GM18870 (cell line): Measurements from ENCODE around the gene NOTCH2.
"Not testable (repeated sequence)": the region's sequence is repeated elsewhere in the genome, so short reads cannot be mapped to it uniquely, and the experiment has no call there.

Experiments
- ATAC-seq: cut with Tn5 transposase; IDR thresholded peaks from one replicate; pipeline ENCODE4 v1.9.1; 2021; ENCODE audit warnings: moderate library complexity; ENCODE audit not compliant: unreplicated experiment

NOTCH2 gene

DNA sequence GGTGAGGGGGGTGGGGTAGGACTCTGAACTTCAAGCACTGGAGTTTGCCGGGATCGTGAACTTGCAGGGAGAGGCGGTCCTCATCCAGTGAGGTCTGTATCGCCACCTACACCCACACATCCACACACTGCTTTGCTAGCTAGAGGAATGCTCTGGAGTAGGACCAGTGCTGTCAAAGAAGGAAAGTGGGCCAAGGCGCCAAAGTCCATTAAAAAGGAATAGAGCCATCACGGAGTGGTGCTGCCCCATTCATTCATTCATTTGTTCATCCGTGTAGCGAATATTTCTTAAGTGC, 405 bp upstream of the NOTCH2 start:
- not testable (repeated sequence) for ATAC-seq

DNA sequence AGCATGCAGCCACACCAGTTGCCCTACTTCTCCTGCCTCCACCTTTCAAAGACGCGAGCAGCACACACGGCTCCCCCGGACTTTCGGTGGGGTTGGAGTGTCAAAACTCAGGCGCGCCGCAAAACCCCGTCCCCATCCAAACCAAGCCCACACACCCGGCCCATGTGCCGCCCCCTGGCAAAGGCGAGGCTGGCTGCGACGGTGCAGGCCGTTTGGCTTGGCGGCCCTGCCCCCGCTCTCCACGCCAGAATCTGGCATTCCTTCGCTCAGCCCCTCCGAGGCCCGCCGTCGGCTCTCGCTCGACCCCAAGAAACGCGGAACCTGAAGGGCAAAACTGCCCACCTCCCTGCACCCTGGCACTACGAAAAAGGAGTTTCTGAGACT, 787 bp downstream of the NOTCH2 start:
- not testable (repeated sequence) for ATAC-seq

DNA sequence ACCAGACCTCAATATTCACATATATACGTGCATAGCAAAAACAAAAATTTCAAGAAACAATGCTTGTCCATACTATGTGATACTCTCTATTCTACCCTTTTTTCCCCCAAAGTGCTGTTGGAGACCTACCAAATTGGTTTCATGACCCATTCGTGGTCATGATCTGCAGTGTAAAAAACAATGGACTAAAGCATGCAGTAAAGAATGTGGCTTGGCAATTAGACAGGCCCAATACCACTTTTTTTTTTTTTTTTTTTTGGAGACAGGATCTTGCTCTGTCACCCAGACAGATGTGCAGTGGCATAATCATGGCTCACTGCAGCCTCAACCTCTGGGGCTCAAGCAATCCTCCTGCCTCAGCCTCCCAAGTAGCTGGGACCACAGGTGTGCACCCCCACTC, 21.3 kb downstream of the NOTCH2 start:
- not testable (repeated sequence) for ATAC-seq

DNA sequence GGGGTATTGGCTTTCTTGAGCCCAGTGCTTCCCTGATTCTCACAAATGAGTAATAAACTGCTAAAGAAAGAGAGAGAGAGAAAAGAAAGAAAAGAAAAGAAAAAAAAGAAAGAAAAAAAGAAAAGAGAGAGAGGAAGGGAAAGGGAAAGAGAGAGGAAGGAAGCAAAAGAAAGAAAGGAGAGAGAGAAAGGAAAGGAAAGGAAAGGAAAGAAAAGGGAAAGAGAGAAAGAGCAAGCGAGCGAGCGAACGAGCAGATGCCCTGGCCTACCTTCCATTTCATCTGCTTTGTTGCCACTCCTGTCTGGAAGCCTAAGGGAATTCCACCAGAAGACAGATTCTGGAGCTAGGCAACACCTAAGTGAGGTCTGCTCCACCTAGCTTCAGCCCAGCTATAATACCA, 27.7 kb downstream of the NOTCH2 start:
- not testable (repeated sequence) for ATAC-seq

DNA sequence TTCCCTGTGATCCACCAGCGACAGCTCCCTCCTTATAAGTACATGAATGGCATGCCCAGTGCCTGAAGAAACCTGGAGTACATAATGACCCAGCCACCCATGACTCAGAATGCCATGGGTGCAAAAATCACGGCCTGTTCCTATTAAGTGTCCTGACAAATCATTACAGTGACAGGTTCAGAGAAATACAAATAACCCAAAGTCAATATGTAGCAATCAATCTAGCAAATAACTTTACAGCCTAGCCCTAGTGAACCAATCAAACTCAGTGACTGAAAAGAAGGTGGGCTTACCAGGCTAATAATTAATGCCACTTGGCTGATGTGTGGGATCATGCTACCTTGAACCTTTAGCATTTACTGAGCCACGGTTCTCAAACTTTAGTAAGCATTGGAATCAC, 37.2 kb downstream of the NOTCH2 start:
- not testable (repeated sequence) for ATAC-seq

DNA sequence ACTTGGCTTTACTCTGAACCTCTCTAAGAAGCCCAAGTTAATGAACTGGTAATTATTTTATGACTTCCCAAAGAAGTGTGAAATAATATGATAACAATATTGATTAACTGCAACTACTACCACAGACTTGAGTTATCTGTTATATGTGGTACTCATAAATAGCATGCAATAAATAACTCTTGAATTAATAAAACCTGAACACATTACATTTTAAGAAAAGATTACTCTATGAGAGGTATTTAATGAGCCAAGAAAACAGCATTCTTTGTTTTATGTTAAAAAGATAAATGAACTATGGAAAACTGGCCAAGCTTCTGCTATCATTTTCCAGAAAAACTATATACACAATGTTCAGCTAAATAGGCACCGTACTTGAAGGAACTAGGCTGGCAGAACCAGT, 45.7 kb downstream of the NOTCH2 start:
- not testable (repeated sequence) for ATAC-seq

DNA sequence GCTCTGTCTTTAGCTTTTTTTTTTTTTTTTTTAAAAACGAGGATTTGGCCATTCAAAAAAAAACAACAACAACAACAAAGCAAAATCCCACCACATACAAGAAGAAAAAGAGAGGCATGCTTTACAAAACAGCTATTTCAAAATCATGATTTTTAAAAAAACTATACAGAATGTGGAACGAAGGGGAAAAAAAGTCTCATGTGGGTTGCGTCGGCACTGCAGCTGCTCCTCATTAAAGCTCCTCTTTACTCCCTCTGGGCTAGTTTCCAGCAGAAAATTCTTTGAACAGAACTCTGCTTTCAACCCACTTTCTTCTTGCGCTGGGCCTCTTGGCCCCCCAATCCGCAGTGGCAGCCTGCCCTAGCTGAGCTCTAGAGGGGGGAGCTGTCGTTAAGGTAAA, 54.5 kb downstream of the NOTCH2 start:
- ATAC-seq: not testable (repeated sequence)

DNA sequence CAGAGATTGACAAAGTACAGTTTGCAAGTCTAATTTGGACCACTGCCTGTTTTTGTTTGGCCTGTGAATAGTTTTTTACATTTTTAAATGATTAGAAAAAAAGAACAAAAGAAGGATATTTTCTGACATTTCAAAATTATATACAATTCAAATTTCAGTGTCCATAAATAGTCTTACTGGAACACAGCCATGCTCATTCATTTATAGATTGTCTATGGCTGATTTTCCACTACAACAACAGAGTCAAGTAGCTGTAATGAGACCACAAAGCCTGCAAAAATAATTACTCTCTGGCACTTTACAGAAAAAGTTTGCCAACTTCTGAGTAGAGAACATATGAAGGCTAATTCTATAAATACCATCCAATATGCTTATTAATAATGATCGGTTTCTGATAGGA, 61.1 kb downstream of the NOTCH2 start:
- ATAC-seq: not testable (repeated sequence)

DNA sequence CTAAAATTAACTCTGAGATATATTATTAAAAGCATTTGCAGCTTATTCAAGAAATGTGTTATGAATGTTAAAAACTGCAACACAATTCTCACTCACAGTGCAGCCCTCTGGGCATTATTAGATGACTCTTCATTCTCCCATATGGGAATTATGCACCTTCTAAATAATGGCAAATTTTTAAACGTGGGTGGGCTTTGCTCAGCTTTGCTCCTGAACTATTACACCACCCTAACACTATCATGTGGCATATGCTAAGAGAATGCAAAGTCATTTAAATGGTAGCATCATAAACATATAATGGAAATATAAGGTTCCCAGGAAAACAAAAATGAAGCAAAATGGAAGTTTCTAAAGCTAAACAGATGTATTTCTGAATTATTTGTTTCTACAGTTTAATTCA, 61.6 kb downstream of the NOTCH2 start:
- not testable (repeated sequence) for ATAC-seq

DNA sequence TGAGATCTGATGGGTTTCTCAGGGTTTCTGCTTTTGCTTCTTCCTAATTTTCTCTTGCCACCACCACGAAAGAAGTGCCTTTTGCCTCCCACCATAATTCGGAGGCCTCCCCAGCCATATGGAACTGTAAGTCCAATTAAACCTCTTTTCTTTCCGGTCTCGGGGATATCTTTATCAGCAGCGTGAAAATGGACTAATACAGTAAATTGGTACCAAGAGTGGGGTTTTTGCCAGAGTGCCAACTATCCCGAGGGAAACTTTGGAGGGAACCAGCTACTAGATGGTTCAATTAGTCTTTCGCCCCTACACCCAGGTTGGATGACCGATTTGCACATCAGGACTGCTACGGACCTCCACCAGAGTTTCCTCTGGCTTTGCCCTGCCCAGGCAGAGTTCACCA, 68.4 kb downstream of the NOTCH2 start:
- not testable (repeated sequence) for ATAC-seq

DNA sequence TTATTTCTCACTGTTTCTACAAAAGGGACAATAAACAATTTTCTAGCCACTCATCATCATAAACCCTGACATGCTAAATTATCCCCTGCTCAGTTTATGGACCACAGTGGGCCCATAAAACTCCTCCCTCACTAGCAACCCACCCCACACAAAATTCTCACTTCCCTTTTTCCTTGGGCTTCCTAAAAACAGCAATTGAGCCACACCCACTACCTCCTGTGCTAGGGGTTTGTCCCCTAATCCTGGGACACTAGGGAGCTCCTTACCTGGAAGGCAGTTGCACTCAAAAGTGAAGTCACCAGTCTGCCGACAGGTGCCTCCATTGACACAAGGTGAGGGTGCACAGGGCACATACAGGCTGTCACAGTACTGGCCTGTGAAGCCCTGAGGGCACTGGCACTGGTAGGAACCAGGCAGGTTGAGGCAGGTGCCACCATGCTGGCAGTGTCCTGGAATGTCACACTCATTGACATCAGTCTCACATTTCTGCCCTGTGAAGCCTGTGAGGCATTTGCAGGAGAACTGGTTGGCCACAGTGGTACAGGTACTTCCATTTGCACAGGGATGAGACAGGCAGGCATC, 72.6 kb downstream of the NOTCH2 start:
- not testable (repeated sequence) for ATAC-seq

DNA sequence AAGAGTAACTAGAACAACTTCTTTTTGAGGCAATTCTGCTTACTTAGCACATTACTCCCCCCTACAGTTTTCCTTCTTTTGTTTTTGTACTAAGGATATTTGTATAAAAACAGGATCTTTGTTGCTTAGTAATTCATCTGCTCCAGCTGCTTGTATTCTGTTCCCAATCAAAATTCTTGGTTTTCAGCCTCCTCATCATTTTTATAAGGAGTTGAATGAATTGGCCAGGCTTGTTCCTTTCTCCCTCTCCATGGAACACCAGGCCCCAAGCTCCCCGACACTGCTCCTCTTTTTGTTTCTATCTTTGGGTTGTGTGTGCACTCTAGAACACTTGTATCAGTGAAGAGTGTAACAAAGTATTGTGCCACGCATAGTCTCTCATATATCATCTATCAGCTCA, 73.5 kb downstream of the NOTCH2 start:
- ATAC-seq: not testable (repeated sequence)

DNA sequence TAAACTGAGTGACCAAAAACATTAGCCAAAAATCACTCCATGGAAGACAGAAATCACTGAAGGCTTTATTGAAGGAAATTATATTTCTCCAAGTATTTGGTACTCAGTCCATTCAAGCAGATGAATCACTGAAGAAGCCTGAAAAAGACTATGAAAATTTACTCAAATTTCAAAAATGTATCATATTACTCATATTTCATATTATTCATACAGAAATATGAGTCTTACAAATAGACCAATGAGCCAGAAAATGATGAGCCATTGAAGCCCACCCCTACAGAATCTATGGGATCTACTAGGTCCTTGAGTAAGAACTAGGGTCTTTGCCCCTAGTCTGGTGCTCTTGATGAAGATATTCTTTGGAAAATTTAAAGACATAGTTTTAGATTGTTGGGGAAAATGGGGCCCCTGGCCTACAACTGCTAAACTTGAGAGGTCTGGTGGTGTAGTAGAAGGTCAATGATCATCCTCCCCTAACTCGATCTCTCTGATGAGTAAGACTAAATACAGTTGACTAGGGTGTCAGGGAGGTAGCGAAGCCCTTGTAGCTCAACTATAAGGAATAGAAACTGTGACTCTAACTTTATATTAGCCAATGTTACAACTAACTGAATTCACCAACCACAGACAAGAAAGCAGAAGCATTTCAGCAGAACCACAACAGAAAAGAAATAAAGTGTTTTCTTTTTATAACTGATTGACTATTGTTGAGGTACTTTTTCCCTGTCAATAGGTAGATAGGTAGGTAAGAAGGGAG, 81.0 kb downstream of the NOTCH2 start:
- no peak for ATAC-seq

DNA sequence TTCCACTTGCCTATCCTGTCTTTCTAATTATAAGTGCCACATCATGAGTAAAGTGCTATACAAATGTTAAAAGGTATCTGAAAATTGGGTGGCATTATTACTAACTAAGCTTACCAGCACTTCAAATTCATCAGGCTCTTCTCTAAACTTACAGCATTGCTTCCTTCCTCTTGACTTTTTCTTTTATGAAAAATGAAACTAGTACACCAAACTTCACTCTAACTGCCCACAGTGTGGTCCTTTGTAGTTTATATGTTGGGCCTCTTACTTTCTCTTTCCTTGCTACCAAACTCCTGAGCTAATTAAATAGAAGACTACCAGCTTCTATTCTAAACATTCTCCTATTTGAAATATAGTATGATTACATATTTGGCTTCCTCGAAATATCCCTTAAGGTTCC, 81.8 kb downstream of the NOTCH2 start:
- no peak for ATAC-seq

DNA sequence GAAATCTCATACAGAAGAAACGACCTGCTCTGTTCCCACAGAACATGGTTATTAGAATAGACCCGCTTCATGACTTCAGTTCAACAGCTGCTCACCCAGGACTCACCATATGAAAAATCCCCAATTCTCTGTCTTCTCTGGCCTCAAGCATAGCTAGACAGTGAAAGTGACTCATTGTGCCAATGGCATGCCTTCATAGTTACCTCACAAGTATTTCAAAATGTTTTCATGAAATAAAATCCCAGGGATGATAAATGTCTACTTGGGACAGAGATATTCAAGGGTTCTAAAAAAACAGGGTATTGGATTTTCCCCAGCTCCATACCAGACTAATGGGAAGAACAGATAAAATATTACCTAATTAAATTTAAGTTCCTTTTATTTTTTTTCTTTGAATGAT, 82.3 kb downstream of the NOTCH2 start:
- ATAC-seq: no peak

DNA sequence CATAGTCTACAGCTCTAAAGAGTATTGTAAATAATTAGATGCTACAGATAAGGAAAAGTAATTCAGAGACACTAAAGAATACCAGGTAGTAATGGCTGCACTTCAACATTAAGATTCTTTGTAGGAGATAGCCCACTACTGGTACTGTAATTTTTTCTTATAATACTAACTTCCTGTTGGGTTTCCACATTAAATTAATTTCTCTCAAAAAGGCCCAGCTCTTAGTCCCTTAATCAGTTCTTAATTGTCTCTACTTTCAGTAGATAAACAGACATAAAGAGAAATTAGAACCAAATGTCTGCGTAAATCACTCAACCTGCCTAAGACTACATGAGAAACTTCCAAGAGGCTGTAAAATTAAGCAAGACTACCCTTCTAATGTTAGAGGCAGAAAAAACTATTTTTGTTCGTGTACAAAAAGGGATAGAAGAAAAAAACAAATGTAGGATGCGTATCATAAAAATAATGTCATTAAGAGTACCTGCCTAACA, 83.4 kb downstream of the NOTCH2 start:
- ATAC-seq: no peak

DNA sequence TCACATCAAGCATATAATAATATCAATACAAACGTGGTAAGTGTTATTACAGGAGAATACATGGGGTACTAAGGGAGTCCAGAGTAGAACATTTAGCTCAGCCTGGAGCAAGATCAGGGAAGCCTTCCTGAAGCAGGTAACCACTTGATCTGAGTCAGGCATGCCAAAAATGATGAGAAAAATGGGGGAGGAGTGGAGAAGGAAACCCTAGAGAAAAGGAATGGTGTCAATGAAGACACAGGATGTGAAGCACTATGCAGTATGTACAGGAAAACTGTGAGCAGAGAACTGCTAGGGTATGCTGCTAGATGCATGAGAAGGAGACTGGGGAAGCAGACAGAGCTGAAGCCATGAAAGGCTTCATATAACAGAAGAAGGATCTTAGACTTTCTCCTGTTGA, 84.7 kb downstream of the NOTCH2 start:
- ATAC-seq: no peak

DNA sequence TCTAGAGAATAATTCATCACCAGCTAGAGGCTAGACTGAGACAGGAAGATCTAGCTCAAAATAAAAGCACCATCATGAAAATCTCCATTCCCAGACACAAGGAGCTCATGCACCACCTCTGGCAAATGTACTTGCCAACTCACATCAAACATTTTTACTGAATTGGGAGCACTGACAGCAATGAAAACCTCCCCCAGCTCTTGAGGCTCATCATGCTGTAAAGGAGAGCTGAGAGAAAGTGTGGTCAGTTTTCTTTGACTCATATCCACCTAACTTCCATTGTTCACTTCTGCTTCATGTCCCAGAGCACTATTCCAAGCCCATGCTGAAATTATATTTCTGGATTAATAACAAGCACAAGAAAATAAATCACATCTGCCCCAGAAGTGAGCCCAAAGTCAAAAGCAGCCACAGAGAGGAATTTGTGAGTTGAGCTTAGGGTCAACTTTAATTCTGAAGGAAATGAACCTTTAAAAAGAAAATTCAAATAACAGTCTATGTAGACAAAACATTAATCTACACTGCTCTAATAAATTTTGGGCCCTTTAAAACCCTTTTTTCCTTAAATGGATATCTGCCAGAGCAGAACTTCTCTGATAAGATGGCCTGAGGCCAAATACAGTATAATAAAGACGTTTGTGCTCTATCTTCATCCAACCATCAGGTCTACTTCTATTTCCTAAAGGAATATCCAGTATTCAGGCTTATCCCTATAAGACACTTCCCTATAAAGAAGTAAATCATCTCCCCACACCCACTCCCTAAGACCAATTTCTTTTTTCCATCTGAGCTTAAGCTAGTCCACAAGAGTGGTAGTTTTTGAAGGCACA, 87.3 kb downstream of the NOTCH2 start:
- no peak for ATAC-seq

DNA sequence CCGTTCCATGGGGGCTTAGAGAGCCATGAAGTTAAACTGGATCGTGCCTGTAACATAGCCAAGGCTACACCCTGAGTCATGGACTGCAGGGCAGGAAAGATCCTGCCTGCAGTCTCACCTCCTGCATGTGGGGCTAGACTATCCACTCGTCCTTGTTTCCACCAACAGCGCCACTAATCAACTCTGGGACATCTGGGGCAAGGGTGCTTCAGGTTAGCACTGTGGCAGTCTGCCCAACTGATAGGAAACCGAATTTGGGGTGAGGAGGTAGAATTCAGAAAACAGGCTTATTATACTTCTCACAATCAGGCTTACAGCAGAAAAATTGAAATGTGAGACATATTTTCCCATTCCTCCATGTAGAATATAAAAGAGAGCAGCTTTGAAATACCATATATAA, 88.0 kb downstream of the NOTCH2 start:
- no peak for ATAC-seq

DNA sequence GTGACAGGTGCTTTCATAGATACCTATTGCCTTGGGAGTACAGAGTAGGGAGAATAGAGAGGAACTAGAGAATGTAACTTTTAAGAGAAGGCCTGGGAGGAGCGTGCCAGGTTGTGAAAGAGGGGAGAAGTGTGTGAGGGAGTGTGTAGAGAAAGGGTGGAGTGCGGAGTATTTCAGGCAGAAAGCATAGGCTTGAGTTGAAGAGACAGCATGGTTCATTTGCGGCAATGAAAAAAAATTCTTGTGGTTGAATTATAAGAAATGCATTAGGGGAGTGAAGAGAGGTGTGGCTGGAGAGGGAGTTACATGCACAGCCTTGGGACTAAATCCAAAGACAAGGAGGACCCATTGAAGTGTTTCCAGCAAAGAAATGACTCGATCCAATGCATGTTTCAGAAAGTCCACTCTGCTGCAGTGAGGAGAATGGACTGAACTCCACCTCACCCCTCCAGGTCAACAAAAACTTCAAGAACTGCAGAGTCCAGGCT, 91.4 kb downstream of the NOTCH2 start:
- no peak for ATAC-seq

DNA sequence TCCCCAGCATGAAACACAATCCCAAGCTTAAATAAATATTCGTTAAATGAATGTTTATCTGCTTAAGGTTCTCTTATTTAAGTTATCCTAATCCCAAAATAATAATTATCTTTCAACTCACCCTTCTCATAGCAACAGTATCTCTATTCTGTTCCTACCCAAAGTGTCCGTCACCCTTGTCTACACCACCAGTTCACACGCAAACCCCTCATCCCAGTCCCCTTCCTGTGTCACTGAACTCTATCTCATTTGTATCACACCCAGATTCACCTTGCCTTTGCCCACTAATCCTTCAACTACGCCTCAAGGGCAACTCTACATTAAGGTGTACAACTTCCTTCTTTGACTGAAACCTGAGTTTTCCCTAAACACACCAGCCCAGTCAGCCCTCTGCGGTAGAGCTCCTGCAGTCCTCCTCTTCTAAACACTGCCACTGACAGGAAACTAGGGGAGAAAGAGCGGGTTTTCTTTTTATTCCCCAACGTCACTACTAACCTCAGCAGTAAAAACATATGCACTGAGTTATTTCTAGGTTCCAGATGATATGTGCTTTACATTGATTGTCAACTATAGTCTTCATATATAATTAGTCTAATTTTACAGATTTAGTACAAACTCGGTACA, 92.2 kb downstream of the NOTCH2 start:
- ATAC-seq: not testable (repeated sequence)
